Panc1 (cell line): ENCODE measurements around the gene RABGAP1L.

Experiments used
- CTCF ChIP-seq: fragments of 450-650 bp; IDR thresholded peaks from 2 replicates; pipeline ENCODE4 v1.5.1; 2017; ENCODE audit warnings: mild to moderate bottlenecking
- REST ChIP-seq, 2 experiments: IDR thresholded peaks; 2 replicates each; pipeline ENCODE4 v1.6.1; 2011 to 2012; ENCODE audit warnings: low read depth in 2 of 2, control low read depth in 1 of 2, low read length in 1 of 2, mild to moderate bottlenecking in 1 of 2, moderate library complexity in 1 of 2; ENCODE audit not compliant: insufficient read depth in 1 of 2
- SIN3A ChIP-seq: IDR thresholded peaks from 2 replicates; pipeline ENCODE4 v1.6.1; 2012; ENCODE audit warnings: low read depth, mild to moderate bottlenecking, low read length, moderate library complexity, borderline replicate concordance; ENCODE audit not compliant: insufficient read depth

GRCh38 chr1:174243451-174244000 lies 84.2 kb downstream of the RABGAP1L start:
- TF ChIP-seq CTCF: no peak
- no peak for TF ChIP-seq REST (IDR thresholded peaks at IDR 0.05; ENCODE audit: insufficient read depth in 1 of 2, low read depth in 2 of 2, low read length in 1 of 2)
- no peak for TF ChIP-seq SIN3A
